Heart left ventricle (tissue), 13 donors: Measurements from ENCODE around the gene SCN4A.

Source experiments
- CTCF ChIP-seq, 12 donors: fragments of 200-600 bp; sonication (generic) in 4 of 12; IDR thresholded peaks; one replicate each; pipeline versions ENCODE4 v1.5.0 to v1.8.0; 2018 to 2022; ENCODE audit warnings: antibody characterized with exemption in 12 of 12, mild to moderate bottlenecking in 5 of 12
- POLR2A ChIP-seq, 2 donors: fragments of 450-650 bp; IDR thresholded peaks; one replicate each; pipeline ENCODE4 v1.6.1; 2017; ENCODE audit warnings: antibody characterized with exemption in 2 of 2, mild to moderate bottlenecking in 2 of 2, moderate library complexity in 2 of 2
- donor health status: ischemic (EF 13 %, LVEDD 7.1; RV severe dilation, severe dysfunction).
- donor health status: DM: no; HTN: yes; CAD: no.
- donor health status: DM: no; HTN: no; CAD: no.
- donor health status: ischemic (EF 25% LVEDD 6.9; RV normal size, moderate dysfunction).
- donor health status: ischemic (EF 25% LVEDD 5.7; RV mildly dilated, moderate dysfunction).
- donor health status: ischemic (EF 35%, LVEDD 5.7; RV mildly dilated, moderate dysfunction).
- donor health status: nonischemic (EF 11% LVEDD 7.7; RV severe dilation, severe dysfunction).
- donor health status: DM: yes; HTN: yes; CAD: no.
- donor health status: PGD.
- donor health status: ischemic (EF 29% LVEDD 5.4; RV normal size, mild dysfunction).
- donor health status: nonischemic (EF 23%, LVEDD 6.1; RV moderate dilation, normal function).

- TF ChIP-seq CTCF (IDR thresholded peaks at IDR 0.05) (no peak), POLR2A (IDR thresholded peaks at IDR 0.05) (no peak)
Observed at GRCh38 chr17:63995626-63996025, 22.9 kb upstream of the SCN4A start.
